Stimulated activated CD8-positive, alpha-beta memory T cell treated with anti-CD3 and anti-CD28 coated beads, Interleukin-4, amount 100 ng/mL, for 4 hours (primary cell): ENCODE measurements around the gene RAB38.

Experiments
- DNase-seq, 2 donors: peaks; one replicate each; pipeline ENCODE4 v3.0.0-alpha.2; 2020; ENCODE audit warnings: low read depth in 2 of 2, low spot score in 1 of 2

The RAB38 gene

GRCh38 chr11:88104408-88104807 is 70.8 kb downstream of the RAB38 start:
- DNase-seq: no peak

- no peak for DNase-seq
Observed at GRCh38 chr11:88103337-88104206, 71.7 kb downstream of the RAB38 start.

DNA sequence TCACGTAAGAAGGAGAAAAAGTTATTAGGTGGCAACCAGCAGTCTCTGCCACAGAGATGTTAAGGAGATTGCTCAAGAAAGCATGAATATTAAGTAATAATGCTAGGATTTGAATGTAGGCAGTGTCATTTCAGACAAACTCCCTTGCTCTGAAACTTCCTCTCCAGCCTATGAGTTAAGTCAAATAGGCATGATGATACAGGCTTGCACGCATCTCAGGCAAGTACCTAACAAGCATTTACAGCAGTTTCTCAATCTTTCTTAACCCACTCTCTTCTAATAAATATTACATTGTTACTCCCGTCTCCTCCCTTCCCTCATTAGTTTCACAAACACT is 72.7 kb downstream of the RAB38 start:
- no peak for DNase-seq

GRCh38 chr11:88101881-88102597 is 73.2 kb downstream of the RAB38 start:
- no peak for DNase-seq

GRCh38 chr11:88100151-88100550 is 75.1 kb downstream of the RAB38 start:
- no peak for DNase-seq

DNA sequence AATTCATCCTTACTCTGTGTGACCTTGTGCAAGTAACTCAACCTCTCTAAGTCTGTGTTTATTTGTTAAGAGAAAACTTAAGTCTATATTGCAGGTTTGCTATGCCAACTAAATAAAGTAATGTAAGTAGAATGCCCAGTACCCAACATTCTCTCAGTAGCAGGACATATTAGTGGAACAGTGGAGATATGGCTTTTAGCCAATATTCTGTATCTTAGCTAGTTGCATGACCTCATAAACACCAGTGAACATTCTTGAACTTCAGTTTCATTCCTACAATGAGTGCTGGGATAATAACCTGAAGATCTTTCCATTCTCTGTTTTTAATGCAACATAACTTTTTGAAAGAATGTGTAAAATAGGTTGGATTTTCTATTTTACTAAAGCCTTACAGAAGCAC is 77.0 kb downstream of the RAB38 start:
- DNase-seq: no peak

GRCh38 chr11:88089134-88089533 is 86.1 kb downstream of the RAB38 start:
- no peak for DNase-seq

- no peak for DNase-seq
Observed at GRCh38 chr11:88087337-88087736, 87.9 kb downstream of the RAB38 start.

GRCh38 chr11:88086297-88086696 is 88.9 kb downstream of the RAB38 start:
- DNase-seq: no peak

DNA sequence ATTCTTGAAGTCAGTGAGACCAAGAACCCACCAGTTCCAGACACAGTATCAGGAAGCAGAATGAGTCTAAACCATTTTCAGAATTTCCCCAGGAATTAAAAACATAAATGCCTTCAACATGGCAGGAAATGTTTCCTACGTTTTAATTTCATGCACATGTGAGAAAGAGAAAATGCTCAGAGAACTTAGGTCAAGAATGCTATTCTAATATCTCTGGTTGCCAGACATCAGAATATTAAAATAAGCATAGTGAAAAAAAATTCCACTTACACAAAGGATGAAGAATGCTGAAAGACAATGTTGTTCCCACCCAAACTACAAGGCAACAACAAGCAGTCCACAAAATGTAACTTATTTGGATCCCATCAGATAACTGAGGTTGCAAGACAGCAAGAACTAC is 104.8 kb downstream of the RAB38 start:
- no peak for DNase-seq

GRCh38 chr11:88068848-88069554 is 106.2 kb downstream of the RAB38 start:
- DNase-seq: no peak

DNA sequence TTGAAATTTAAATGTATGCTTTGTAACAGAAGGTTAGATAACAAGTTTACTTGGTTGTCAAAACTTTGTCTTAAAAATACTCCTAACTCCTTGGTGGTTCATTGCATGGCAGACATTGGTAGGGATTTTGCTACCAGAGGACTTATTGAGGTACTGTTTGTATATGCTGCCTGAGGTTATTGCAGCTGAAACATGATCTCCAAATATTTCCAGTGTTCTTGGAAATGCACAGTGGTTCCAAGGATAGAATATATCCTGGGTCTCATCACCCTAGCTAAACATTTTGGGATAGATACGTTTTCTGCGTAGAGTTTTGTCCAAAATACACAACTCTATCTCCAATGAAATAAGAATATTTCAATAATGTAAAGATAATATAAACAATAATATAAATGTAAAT is 109.2 kb downstream of the RAB38 start:
- DNase-seq: no peak

- DNase-seq: no peak
Observed at GRCh38 chr11:88064097-88064705, 111.0 kb downstream of the RAB38 start.
